ENCODE results near the gene RAB11FIP4. TPM values are rescaled to one million over a fixed set of nuclear protein-coding genes. Genes with fewer than 3 reads are reported as not detected.

RAB11FIP4 gene
- total and polyA plus RNA-seq, 2 donors (not counting 1 experiment from before 2014, with no cell fraction given): 0.16 to 0.66 TPM

- no peak overlapping the region for H3K4me3 ChIP-seq (replicated peaks in 1 of 4; ENCODE audit: control extremely low read depth in 1 of 4, insufficient read depth in 1 of 4, low read depth in 3 of 4, low read length in 4 of 4)
- DNase-seq (ENCODE audit: low read depth in 2 of 2): no peak
Measured at GRCh38 chr17:31541559-31541958, 150.1 kb downstream of the RAB11FIP4 start.

GRCh38 chr17:31544186-31544585 lies 152.7 kb downstream of the RAB11FIP4 start:
- DNase-seq (ENCODE audit: low read depth in 2 of 2): no peak
- Histone ChIP-seq H3K4me3 (replicated peaks in 1 of 4; ENCODE audit: control extremely low read depth in 1 of 4, insufficient read depth in 1 of 4, low read depth in 3 of 4, low read length in 4 of 4) (no peak overlapping the region), H3K27me3 (ENCODE audit: control insufficient read depth, insufficient read depth, low read length) (no peaks in the 10 kb centered on the region), H4K20me1 (ENCODE audit: control insufficient read depth, extremely low read depth, insufficient read depth, low read length) (no peaks in the 10 kb centered on the region), H3K4me2 (ENCODE audit: extremely low read depth, insufficient read depth, low read length) (no peak overlapping the region), H3K27ac (ENCODE audit: insufficient read depth, low read length) (no peak overlapping the region), H3K36me3 (ENCODE audit: control insufficient read depth, insufficient read depth, low read length) (no peaks in the 10 kb centered on the region), H3K9me3 (ENCODE audit: control insufficient read depth, insufficient read depth, low read depth, low read length) (no peaks in the 10 kb centered on the region), H3K4me1 (ENCODE audit: control insufficient read depth, extremely low read depth, insufficient read depth, low read length) (no peaks in the 10 kb centered on the region), H3K9ac (ENCODE audit: insufficient read depth, low read length) (no peak overlapping the region), H3K79me2 (ENCODE audit: control insufficient read depth, insufficient read depth, low read length) (peaks cover under 1% of the 10 kb centered on the region), H2AFZ (ENCODE audit: low read length) (no peak overlapping the region)
- TF ChIP-seq EZH2 (IDR thresholded peaks at IDR 0.05; ENCODE audit: low read length, missing control alignments) (no peak), CTCF (conservative IDR thresholded peaks at IDR 0.05 in 1 of 2, IDR thresholded peaks at IDR 0.05 in 1 of 2; ENCODE audit: low read depth in 1 of 2, low read length in 2 of 2) (no peak)

More at GRCh38 chr17:31541559-31541958, 150.1 kb downstream of the RAB11FIP4 start:
- Histone ChIP-seq H4K20me1 (ENCODE audit: control insufficient read depth, extremely low read depth, insufficient read depth, low read length) (no peaks in the 10 kb centered on the region), H3K9me3 (ENCODE audit: control insufficient read depth, insufficient read depth, low read depth, low read length) (no peaks in the 10 kb centered on the region), H3K79me2 (ENCODE audit: control insufficient read depth, insufficient read depth, low read length) (no peaks in the 10 kb centered on the region), H3K4me1 (ENCODE audit: control insufficient read depth, extremely low read depth, insufficient read depth, low read length) (peaks cover 3% of the 10 kb centered on the region), H3K4me2 (ENCODE audit: extremely low read depth, insufficient read depth, low read length) (no peak overlapping the region), H3K36me3 (ENCODE audit: control insufficient read depth, insufficient read depth, low read length) (no peaks in the 10 kb centered on the region), H2AFZ (ENCODE audit: low read length) (no peak overlapping the region), H3K27me3 (ENCODE audit: control insufficient read depth, insufficient read depth, low read length) (no peaks in the 10 kb centered on the region), H3K9ac (ENCODE audit: insufficient read depth, low read length) (no peak overlapping the region), H3K27ac (ENCODE audit: insufficient read depth, low read length) (no peak overlapping the region)
- TF ChIP-seq CTCF (conservative IDR thresholded peaks at IDR 0.05 in 1 of 2, IDR thresholded peaks at IDR 0.05 in 1 of 2; ENCODE audit: low read depth in 1 of 2, low read length in 2 of 2): no peak
- TF ChIP-seq EZH2 (IDR thresholded peaks at IDR 0.05; ENCODE audit: low read length, missing control alignments): no peak

DNA sequence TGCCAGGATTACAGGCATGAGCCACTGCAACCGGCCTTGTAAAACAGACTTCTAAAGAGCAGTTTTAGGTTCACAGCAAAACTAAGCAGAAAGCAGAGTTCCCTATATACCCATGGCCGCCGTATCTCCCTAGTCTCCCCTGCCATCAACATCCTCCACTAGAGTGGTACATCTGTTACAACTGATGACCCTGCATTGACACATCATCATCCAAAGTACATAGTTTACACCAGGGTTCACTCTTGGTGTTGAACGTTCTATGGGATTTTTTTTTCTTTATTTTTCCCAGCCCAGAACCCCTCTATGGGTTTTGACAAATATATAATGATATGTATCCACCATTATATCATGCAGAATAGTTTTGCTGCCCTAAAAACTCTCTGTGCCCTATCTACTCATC lies 155.2 kb downstream of the RAB11FIP4 start:
- no peaks in the 10 kb centered on the region for H3K27me3 ChIP-seq (ENCODE audit: control insufficient read depth, insufficient read depth, low read length)
- H3K9me3 ChIP-seq (ENCODE audit: control insufficient read depth, insufficient read depth, low read depth, low read length): no peaks in the 10 kb centered on the region
- no peak overlapping the region for H3K4me2 ChIP-seq (ENCODE audit: extremely low read depth, insufficient read depth, low read length)
- TF ChIP-seq EZH2 (IDR thresholded peaks at IDR 0.05; ENCODE audit: low read length, missing control alignments) (no peak), CTCF (conservative IDR thresholded peaks at IDR 0.05 in 1 of 2, IDR thresholded peaks at IDR 0.05 in 1 of 2; ENCODE audit: low read depth in 1 of 2, low read length in 2 of 2) (no peak)
- H3K27ac ChIP-seq (ENCODE audit: insufficient read depth, low read length): no peak overlapping the region
- H2AFZ ChIP-seq (ENCODE audit: low read length): no peak overlapping the region
- peaks cover 1% of the 10 kb centered on the region for H3K79me2 ChIP-seq (ENCODE audit: control insufficient read depth, insufficient read depth, low read length)
- no peaks in the 10 kb centered on the region for H3K4me1 ChIP-seq (ENCODE audit: control insufficient read depth, extremely low read depth, insufficient read depth, low read length)
- no peaks in the 10 kb centered on the region for H3K36me3 ChIP-seq (ENCODE audit: control insufficient read depth, insufficient read depth, low read length)
- no peaks in the 10 kb centered on the region for H4K20me1 ChIP-seq (ENCODE audit: control insufficient read depth, extremely low read depth, insufficient read depth, low read length)
- no peak overlapping the region for H3K4me3 ChIP-seq (replicated peaks in 1 of 4; ENCODE audit: control extremely low read depth in 1 of 4, insufficient read depth in 1 of 4, low read depth in 3 of 4, low read length in 4 of 4)
- no peak for DNase-seq (ENCODE audit: low read depth in 2 of 2)
- no peak overlapping the region for H3K9ac ChIP-seq (ENCODE audit: insufficient read depth, low read length)
